Activated CD4-positive, CD25-positive, alpha-beta regulatory T cell treated with anti-CD3 and anti-CD28 coated beads, Interleukin-2, amount 50 U/mL, for 72 hours (primary cell): ENCODE results near the gene SLC9A9.
"Not testable (repeated sequence)": the region's sequence is repeated elsewhere in the genome, so short reads cannot be mapped to it uniquely, and the experiment has no call there.

ENCODE experiments used
- DNase-seq: peaks from one replicate; pipeline ENCODE4 v3.0.0; 2021

Gene SLC9A9

GRCh38 chr3:143536817-143537535 is 311.3 kb downstream of the SLC9A9 start:
- DNase-seq = no peak

DNA sequence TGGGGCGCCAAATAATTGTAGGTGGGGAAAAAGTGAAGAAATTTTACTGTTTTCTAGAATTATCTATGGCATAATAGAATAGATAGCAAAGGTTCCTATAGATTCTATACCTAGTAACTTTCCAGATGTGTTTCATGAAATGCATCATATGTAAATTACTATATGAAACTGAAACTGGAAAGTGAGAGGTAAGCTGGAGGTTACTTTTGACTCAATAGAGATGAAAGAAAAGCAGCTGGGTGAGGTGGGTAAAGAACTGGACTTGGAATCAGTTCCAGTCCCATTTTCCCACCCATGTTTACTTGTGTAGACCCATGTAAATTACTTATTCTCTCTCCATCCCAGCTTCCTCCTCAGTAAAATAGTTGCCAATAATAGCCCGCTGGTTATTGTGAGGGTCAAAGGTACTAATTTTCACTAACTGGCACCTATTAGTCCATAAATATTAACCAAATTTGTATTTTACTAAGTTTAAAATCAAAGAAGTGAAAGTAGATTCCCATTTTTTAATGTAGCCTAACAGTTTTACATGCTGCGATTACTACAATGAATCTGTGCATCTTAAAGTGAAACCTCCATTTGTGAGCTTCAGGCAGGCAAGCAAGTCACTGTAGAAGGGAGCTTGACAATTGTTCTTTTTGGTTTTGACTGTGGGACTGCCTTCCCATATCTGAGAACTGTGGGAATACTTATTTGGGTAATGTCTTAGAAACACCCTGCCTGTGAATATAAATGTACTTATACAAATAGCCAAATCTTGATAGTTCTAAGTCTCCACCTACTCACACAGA is 312.1 kb downstream of the SLC9A9 start:
- DNase-seq = no peak

DNA sequence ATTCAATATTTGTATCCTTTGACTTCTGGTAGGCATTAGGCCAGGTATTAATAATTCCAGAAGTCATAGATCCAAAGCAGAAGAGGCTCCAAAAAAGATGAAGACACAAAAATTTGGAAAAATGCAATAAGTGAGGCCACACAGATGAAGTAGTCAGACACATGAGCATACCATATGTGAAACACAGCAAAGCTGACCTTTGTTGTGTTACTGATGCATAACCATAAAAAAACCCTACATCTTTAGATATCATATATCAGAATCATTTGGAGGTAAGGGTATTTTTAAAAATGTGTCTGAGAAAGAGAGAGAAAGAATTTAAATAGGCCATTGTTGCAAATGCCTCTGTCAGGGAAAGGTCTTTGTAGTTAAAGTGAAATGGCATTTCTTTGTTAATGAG is 314.9 kb downstream of the SLC9A9 start:
- no peak for DNase-seq

DNA sequence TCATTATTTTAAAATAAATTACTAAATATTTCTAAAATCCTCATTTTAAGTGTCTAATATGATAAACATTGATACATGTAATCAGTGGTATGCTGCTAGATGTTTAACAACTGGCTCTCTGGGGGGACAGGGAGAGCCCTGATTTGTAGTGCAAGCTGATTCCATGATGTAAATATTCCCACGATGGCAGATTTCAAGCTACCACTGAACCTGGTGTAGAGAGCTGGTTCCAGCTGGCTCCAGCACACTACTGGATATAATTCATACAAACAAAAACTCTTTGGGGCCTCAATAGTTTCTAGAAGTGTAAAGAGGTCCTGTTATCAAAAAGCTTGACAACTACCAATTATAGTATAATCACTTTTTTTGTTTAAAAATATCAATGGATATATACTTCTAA is 316.2 kb downstream of the SLC9A9 start:
- no peak for DNase-seq

GRCh38 chr3:143531101-143531500 is 317.2 kb downstream of the SLC9A9 start:
- no peak for DNase-seq

DNA sequence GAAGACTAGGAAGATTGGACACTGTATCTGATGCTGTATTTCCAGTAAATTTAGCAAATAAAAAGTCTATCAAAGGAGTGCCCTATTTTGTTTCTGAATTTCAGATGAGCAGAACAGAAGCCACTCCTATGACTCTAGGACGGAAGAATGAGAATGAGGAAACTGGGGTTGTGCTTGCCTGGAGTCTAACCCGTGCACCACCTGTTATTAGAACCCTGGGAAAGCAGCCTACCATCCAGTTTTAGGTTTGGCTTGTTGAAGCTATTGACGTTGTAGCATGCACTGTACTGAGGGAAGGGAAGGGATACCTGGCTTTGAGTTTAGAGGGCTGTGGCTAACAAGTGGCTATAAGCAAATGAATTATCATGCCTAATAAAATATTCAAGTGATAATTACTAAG is 318.5 kb downstream of the SLC9A9 start:
- DNase-seq = no peak

GRCh38 chr3:143529018-143529478 is 319.2 kb downstream of the SLC9A9 start:
- no peak for DNase-seq

DNA sequence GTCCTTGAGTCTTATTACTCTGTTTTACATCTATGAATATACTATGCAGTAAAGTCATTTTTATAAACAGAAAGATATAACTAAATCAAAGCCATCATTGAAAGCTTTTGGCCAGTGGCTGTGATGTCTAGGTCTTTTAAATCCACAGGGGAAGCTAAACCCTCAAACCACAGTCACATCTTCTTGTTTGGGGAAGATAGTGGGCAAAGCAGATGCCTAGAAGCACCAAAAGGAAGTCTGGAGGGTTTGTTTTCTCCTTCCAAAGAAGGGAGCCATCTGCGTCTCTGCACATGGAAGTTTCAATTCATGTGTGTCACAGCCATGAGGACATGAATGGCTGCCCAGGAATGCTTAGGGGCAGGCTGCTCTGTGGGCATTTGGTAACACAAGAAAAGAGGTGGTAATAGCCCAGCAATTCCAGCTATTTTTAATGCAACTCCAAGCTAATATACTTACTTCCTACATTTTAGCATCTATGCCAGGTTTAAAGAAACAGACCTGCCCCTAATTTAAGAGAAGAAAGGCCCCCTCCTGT is 322.2 kb downstream of the SLC9A9 start:
- DNase-seq = no peak

- DNase-seq = no peak
Observed at GRCh38 chr3:143525408-143525807, 322.9 kb downstream of the SLC9A9 start.

- no peak for DNase-seq
Observed at GRCh38 chr3:143521803-143522202, 326.5 kb downstream of the SLC9A9 start.

- DNase-seq = not testable (repeated sequence)
Observed at GRCh38 chr3:143517131-143517530, 331.1 kb downstream of the SLC9A9 start.

- DNase-seq = no peak
Observed at GRCh38 chr3:143514874-143515273, 333.4 kb downstream of the SLC9A9 start.

GRCh38 chr3:143514109-143514508 is 334.2 kb downstream of the SLC9A9 start:
- no peak for DNase-seq

GRCh38 chr3:143511174-143511879 is 336.9 kb downstream of the SLC9A9 start:
- no peak for DNase-seq

GRCh38 chr3:143510601-143511000 is 337.7 kb downstream of the SLC9A9 start:
- no peak for DNase-seq

- DNase-seq = no peak
Observed at GRCh38 chr3:143507735-143508580, 340.3 kb downstream of the SLC9A9 start.

DNA sequence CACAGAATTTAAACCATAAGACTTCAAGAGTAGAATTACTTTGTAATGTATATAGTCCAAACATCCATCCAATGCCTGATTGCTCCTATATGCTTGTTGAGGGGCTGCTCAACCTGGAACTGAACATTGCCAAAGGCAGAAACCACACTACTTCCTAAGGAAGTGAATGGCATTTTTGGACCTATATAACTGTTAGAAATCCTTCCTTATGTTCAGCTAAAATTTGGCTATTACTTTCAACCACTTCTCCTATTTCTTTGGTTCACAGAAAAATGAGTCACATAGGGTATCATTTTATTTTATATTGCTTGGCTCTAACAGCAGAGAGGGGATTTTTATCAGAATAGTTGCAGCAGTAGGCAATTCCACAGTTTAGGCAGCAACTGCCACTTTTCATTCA is 342.1 kb downstream of the SLC9A9 start:
- DNase-seq = no peak

- no peak for DNase-seq
Observed at GRCh38 chr3:143503325-143503885, 344.9 kb downstream of the SLC9A9 start.

DNA sequence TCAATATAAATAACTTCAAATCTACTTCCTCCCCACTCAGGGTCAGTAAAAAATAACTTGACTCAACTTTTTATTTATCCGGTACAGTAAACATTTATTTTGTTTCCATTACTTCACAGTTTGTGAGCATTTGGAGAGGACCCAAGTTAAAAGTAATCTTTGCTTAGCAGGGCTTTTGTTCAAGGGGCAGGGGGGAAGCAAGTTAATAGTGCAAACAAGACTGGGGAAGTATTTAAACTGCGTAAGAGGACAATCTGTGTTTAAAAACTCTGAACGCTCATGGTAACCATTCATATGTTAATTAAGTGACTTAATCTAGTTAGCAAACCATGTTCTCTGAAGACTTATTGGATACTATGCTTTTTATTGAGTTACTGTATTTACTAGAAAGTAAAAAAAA is 346.2 kb downstream of the SLC9A9 start:
- DNase-seq = no peak

DNA sequence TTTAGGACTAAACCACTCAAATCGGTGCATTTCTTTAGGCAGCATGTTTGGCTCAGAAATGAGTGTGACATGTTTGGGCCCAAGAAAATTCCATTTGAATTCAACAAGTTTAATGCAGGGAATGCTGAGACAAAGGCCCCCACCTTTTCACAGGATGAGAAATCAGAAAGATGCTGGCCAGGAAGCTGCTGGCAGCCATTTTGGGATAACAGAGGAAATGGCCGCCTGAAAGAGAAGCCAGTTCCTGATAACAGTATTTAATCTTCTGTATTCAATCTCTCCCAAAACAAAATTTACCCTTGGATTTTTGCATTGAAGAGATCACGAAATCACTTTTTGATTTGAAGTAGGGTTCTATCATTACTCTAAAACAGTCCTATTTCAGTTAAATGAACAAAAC is 350.9 kb downstream of the SLC9A9 start:
- DNase-seq = no peak

GRCh38 chr3:143496191-143496590 is 352.1 kb downstream of the SLC9A9 start:
- DNase-seq = no peak

- DNase-seq = no peak
Observed at GRCh38 chr3:143495527-143495926, 352.7 kb downstream of the SLC9A9 start.
